Prostate gland (tissue), 2 donors: ENCODE data around the gene C1orf50. TPM values are rescaled to one million over a fixed set of nuclear protein-coding genes. Genes with fewer than 3 reads are reported as not detected.
A peak's percentile ranks its signal among the peaks of the same experiment; 100 is the strongest.
"Not testable (repeated sequence)": the region's sequence is repeated elsewhere in the genome, so short reads cannot be mapped to it uniquely, and the experiment has no call there.

Experiments
- DNase-seq: peaks from one replicate; pipeline ENCODE4 v3.0.0-alpha.2; 2019; ENCODE audit warnings: low spot score
- H3K27ac ChIP-seq, 2 donors: fragments of 200-600 bp; sonication (generic); 2 replicates each; pipeline ENCODE4 v1.5.1; 2017 to 2019
- H3K27me3 ChIP-seq: fragments of 200-600 bp; sonication (generic); replicated peaks from 2 replicates; pipeline ENCODE4 v1.5.1; 2019; ENCODE audit not compliant: insufficient read depth
- H3K36me3 ChIP-seq, 2 donors: fragments of 200-600 bp; sonication (generic); 1 replicate in 1 of 2; 2 replicates in 1 of 2; pipeline versions ENCODE4 v1.5.1 to v1.8.1; 2017 to 2019
- H3K4me1 ChIP-seq: fragments of 200-600 bp; sonication (generic); replicated peaks from 2 replicates; pipeline ENCODE4 v1.5.1; 2019
- H3K4me3 ChIP-seq, 2 donors: fragments of 200-600 bp; sonication (generic); 2 replicates each; pipeline ENCODE4 v1.5.1; 2017 to 2019
- H3K9me3 ChIP-seq: fragments of 200-600 bp; sonication (generic); 2 replicates; pipeline ENCODE4 v1.5.1; 2017
- CTCF ChIP-seq, 4 experiments: fragments of 200-600 bp in 2 of 4; fragments of 450-650 bp in 2 of 4; sonication (generic) in 2 of 4; IDR thresholded peaks; 1 replicate in 3 of 4; 2 replicates in 1 of 4; pipeline ENCODE4 v1.5.1; 2016 to 2019; ENCODE audit warnings: antibody characterized with exemption in 4 of 4, mild to moderate bottlenecking in 2 of 4, moderate library complexity in 2 of 4
- POLR2A ChIP-seq: fragments of 450-650 bp; IDR thresholded peaks from one replicate; pipeline ENCODE4 v1.6.1; 2016; ENCODE audit warnings: antibody characterized with exemption, mild to moderate bottlenecking
- POLR2AphosphoS5 ChIP-seq: sonication (generic); formaldehyde crosslinking; IDR thresholded peaks from one replicate; pipeline ENCODE4 v1.6.1; 2017; ENCODE audit warnings: antibody characterized with exemption
- WGBS: methylation state at CpG from one replicate; pipeline ENCODE4 v1.1.5; 2018; 5-methylcytosine and 5-hydroxymethylcytosine counted together
- intact Hi-C: fragments of 100-400 bp; cut with DNase I; formaldehyde crosslinking; loops from one replicate; pipeline ENCODE4 v1.14.2; 2022
- total RNA-seq, 2 donors: library from RNA; depleted of rRNA; stranded (reverse); fragments of >200 nt; gene quantifications; one replicate each; pipeline ENCODE4 v1.1.0, GENCODE V29; 2016

C1orf50 gene
- total RNA-seq = 1 to 10 TPM; 3.3 to 3.6 TPM

GRCh38 chr1:42766741-42767509 lies at the start of gene C1orf50, which contains the start of gene P3H1:
Gene C1orf50 (plus strand): TSS chr1:42767249. CDS start chr1:42767312, 63 bp downstream.
Gene P3H1 (minus strand): TSS chr1:42767028. CDS start chr1:42766971, 57 bp downstream.
- peak; percentile 100 for DNase-seq
- Histone ChIP-seq H3K27ac (peak within 1 kb of the TSS; percentile 82 to 85), H3K4me3 (peak within 1 kb of the TSS; percentile 86 to 95), H3K4me1 (peaks cover 9% of the 10 kb centered on the region), H3K9me3 (no peaks in the 10 kb centered on the region), H3K27me3 (no peaks in the 10 kb centered on the region), H3K36me3 (no peaks in the 10 kb centered on the region)
- intact Hi-C loops = loop anchor here (2.0 to 10.0 kb wide), 4 partner anchors 48 to 302 kb away; partner anchors contain the start of genes CCDC30 and YBX1
- TF ChIP-seq POLR2A = peak; percentile 99
- TF ChIP-seq CTCF (IDR thresholded peaks at IDR 0.05) = peak in 1 of 4 experiments; percentile 20
- peak; percentile 100 for TF ChIP-seq POLR2AphosphoS5
- 0% methylated on average over 82 of the region's 82 CpGs for WGBS

- 80% methylated on average over 1 of the region's 1 CpG for WGBS
Observed at GRCh38 chr1:42720868-42721267, 46.2 kb upstream of the C1orf50 start.

GRCh38 chr1:42721926-42722325 lies 45.1 kb upstream of the C1orf50 start:
- no peaks in the 10 kb centered on the region for H3K36me3 ChIP-seq
- no peaks in the 10 kb centered on the region for H3K9me3 ChIP-seq
- DNase-seq = no peak
- H3K27ac ChIP-seq = no peak overlapping the region
- no peaks in the 10 kb centered on the region for H3K27me3 ChIP-seq
- intact Hi-C loops = no loop called here
- WGBS = 91% methylated on average over 3 of the region's 3 CpGs
- H3K4me1 ChIP-seq = no peaks in the 10 kb centered on the region
- TF ChIP-seq POLR2A = no peak
- TF ChIP-seq POLR2AphosphoS5 = no peak
- TF ChIP-seq CTCF (IDR thresholded peaks at IDR 0.05) = no peak
- H3K4me3 ChIP-seq = no peak overlapping the region

More at GRCh38 chr1:42720868-42721267, 46.2 kb upstream of the C1orf50 start:
- Histone ChIP-seq H3K4me3 (no peak overlapping the region), H3K27me3 (no peaks in the 10 kb centered on the region), H3K9me3 (no peaks in the 10 kb centered on the region), H3K4me1 (no peaks in the 10 kb centered on the region), H3K27ac (no peak overlapping the region), H3K36me3 (no peaks in the 10 kb centered on the region)
- intact Hi-C loops = no loop called here
- TF ChIP-seq POLR2AphosphoS5 (no peak), CTCF (IDR thresholded peaks at IDR 0.05) (no peak), POLR2A (no peak)
- no peak for DNase-seq

GRCh38 chr1:42722403-42722802 lies 44.6 kb upstream of the C1orf50 start:
- 94% methylated on average over 2 of the region's 2 CpGs for WGBS
- intact Hi-C loops, H3K27ac ChIP-seq: not testable (repeated sequence)

GRCh38 chr1:42723511-42723910 lies 43.5 kb upstream of the C1orf50 start:
- Histone ChIP-seq H3K27me3 (no peaks in the 10 kb centered on the region), H3K27ac (no peak overlapping the region), H3K4me1 (no peaks in the 10 kb centered on the region), H3K9me3 (no peaks in the 10 kb centered on the region), H3K4me3 (no peak overlapping the region), H3K36me3 (no peaks in the 10 kb centered on the region)
- intact Hi-C loops = no loop called here
- no peak for TF ChIP-seq POLR2A
- TF ChIP-seq CTCF (IDR thresholded peaks at IDR 0.05) = no peak
- no peak for TF ChIP-seq POLR2AphosphoS5
- WGBS = 59% methylated on average over 6 of the region's 6 CpGs
- DNase-seq = no peak

More at GRCh38 chr1:42722403-42722802, 44.6 kb upstream of the C1orf50 start:
- not testable (repeated sequence) for H3K4me3 ChIP-seq, H3K27me3 ChIP-seq, DNase-seq, H3K9me3 ChIP-seq, H3K36me3 ChIP-seq, H3K4me1 ChIP-seq

- H3K4me3 ChIP-seq, H3K9me3 ChIP-seq, H3K4me1 ChIP-seq, H3K36me3 ChIP-seq, H3K27me3 ChIP-seq, DNase-seq, H3K27ac ChIP-seq, intact Hi-C loops: not testable (repeated sequence)
- 94% methylated on average over 4 of the region's 4 CpGs for WGBS
Observed at GRCh38 chr1:42725820-42726219, 41.2 kb upstream of the C1orf50 start.
